ENCODE measurements around the gene UROS.

UROS gene

GRCh38 chr10:125788156-125789034 is 34.7 kb downstream of the UROS start:
- DNase-seq (ENCODE audit: low read depth): no peak

DNA sequence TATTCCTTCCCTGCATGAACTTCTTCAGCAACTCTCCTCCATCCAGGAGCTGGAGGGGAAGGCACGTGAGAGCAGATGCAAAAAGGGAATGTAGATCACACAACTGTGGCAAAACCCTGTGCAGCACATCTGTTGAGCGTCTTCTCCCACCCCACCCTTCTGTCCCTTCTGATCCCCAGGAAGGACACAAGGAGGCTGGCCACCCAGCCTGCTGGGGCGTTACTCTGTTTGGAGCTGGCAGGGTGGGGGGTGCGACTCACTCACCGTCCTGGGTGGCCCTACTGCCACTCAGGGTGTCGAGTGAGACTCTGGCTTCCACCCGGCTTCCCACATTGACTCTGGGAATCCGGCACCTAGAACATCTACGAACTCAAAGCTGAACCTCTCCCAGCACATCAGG is 37.3 kb downstream of the UROS start:
- no peak for DNase-seq (ENCODE audit: low read depth)

DNA sequence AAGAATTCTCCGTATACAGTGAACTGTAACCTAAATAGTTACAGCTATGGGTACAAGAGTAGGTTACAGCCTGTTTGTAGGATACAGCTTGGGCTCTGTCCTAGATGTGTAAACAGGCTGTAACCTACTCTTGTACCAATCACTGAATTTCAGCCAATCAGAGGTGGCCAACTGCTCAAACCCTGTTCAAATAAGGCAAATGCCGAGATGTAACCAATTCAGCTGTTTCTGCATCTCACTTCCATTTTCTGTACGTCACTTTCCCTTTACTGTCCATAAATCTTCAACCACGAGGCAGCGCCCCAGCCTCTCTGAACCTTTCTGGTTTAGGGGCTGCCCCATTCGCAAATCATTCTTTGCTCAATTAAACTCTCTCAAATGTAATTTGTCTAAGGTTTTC is 39.1 kb downstream of the UROS start:
- DNase-seq (ENCODE audit: low read depth): no peak

- DNase-seq (ENCODE audit: low read depth): no peak
Observed at GRCh38 chr10:125783408-125783807, 39.6 kb downstream of the UROS start.

DNA sequence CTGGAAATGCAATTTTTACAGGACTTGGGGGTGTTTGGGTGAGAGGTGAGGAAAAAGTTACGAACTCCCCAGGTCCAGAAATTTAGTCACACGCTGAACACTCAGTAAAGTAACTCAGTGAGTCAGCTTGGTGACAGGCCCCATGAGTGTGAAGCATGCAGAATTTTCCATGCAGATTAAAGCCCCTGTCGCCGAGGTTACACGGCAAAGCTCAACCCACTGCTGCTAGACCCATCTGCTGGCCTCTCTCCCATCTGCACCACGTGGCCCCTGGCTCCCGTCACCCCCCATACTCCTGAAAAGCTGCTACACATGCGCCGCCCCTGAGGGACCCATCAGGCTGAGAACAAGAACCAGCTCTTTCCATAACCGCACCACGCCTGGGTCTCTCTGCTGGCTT is 40.4 kb downstream of the UROS start:
- no peak for DNase-seq (ENCODE audit: low read depth)

DNA sequence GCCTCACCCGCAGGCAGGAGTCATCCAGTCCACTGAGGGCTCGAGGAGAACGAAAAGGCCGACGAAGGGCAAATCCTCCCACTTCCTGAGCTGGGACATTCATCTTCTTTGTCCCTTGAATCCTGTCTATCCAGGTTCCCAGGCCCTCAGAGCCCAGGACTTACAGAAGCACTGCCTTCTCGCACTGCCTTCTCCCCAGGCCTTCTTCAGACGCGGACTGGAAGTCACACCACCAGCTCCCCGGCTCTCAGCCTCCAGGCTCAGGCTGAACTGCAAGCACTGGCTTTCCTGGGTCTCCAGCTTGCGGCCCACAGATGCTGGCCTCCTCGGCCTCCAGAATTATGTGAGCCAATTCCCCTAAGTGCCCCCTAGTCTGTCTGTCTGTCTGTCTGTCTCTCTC is 41.0 kb downstream of the UROS start:
- no peak for DNase-seq (ENCODE audit: low read depth)

- DNase-seq (ENCODE audit: low read depth): no peak
Observed at GRCh38 chr10:125781374-125781773, 41.7 kb downstream of the UROS start.

DNA sequence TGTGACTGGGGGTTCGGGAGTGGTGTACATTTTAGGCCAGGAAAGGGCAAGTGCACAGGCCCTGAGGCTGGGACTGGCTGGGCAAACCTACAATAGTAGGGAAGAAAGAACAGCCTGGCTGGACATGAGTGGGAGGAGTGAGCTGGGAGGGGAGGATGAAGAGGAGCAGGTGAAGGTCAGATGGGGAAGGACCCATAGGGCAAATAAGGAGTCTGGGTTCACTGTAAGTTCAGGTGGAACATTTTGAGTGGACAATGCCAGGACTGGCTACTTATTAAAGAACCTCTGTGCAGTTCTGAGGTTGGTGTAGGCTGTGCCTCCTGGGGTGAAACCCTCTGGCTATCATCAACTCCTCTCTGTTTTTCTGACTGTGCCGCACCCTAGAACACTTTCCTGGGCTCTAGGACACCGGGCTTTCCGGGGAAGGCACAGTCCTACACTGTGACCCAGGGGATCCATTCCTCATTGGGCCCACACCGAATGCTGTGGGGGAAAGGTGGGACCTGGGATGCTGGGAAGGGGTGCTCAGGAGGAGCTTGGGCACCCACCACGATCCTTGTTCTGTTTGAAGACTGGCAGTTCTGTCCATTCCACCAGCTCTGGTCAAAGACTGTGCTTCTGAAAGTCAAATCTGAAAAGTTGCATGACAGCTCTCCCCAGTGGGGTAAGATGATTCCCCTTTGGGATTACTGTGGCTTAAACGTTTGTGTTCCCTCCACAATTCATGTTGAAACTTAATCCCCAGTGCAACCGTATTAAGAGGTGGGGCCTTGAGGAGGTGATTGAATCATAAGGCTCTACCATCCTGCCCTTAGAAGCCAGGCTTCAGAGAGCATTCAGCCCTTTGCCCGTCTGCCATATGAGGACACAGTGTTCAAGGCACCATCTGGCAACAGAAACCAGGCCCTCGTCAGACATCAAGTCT is 43.4 kb downstream of the UROS start:
- no peak for DNase-seq (ENCODE audit: low read depth)

GRCh38 chr10:125778556-125778955 is 44.5 kb downstream of the UROS start:
- DNase-seq (ENCODE audit: low read depth): no peak

- no peak for DNase-seq (ENCODE audit: low read depth)
Observed at GRCh38 chr10:125777806-125778205, 45.3 kb downstream of the UROS start.

- no peak for DNase-seq (ENCODE audit: low read depth)
Observed at GRCh38 chr10:125775491-125776106, 47.5 kb downstream of the UROS start, which contains the start of gene MMP21. Gene MMP21 (minus strand): TSS chr10:125775821. CDS start chr10:125775821, 0 bp downstream.

- no peak for DNase-seq (ENCODE audit: low read depth)
Observed at GRCh38 chr10:125774581-125775191, 48.4 kb downstream of the UROS start.

- DNase-seq (ENCODE audit: low read depth): no peak
Observed at GRCh38 chr10:125773687-125774543, 49.1 kb downstream of the UROS start.

DNA sequence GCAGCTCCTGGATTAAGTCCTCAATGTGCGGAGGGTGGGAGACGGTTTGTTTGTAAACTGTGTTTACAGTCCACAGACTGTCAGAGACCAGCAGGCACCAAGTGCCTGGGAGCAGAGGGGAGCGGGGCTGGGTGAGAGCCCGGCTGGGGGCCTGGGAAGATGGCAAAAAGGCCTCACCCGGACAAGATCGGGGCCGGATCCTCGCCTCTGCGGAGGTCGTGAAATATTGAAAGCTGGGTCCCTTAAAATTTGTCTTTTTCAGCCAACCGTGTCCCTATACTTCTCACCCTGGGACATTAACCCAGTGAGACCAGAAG is 50.2 kb downstream of the UROS start:
- no peak for DNase-seq (ENCODE audit: low read depth)

DNA sequence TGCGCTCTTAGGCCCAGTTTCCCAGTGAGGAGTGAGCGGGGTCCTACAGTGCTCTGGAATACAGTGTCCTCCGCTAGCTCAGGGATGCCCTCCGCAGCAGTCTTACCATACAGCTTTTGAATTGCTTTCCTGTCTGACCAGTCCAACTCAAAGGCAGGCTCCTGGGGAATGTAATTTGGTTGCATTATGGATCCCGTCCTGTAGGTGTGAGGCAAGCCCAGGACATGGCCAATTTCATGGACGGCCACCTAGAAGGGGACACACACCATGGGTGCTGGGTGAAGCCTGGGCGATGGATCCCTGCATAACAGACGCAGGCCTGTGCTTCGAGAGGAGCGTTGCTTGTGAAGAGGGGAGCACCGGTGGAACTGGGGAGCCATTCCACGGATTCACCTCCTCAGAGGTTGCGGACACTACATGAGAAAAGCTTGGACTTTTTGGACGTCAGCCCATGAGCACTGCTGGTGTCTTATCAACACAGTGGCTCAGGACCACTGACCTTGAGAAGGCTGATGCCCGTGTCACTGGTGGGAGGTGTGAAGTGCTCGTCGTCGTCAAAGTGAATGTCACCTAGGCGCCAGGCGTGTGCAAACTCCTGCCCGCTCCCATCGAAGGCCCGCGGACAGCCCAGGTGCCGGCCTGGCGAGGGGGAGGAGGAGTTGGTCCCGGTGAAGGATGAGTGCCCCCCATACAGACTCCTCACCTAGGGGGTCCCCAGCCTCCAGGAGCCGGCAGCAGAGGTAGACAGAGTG is 50.8 kb downstream of the UROS start:
- no peak for DNase-seq (ENCODE audit: low read depth)

- DNase-seq (ENCODE audit: low read depth): no peak
Observed at GRCh38 chr10:125770844-125771243, 52.2 kb downstream of the UROS start.

DNA sequence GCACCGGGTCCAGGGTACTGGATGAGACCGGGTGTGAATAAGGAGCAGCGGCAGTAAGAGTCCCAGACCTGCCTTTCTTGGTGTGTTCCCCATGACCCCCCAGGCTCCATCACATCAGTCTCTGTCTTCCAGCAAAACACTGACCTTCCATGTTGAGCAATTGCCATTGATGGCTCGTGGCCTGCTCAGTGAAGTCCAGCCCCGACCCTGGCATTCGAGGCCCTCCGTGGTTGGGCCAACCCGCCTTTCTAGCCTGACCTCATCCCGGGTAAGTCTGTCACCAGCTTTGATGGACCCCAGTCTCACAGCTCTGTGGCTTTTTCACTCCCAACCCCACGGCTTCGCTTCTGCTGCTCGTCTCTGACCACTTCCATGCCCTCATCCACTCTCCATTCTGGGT is 53.9 kb downstream of the UROS start:
- no peak for DNase-seq (ENCODE audit: low read depth)

DNA sequence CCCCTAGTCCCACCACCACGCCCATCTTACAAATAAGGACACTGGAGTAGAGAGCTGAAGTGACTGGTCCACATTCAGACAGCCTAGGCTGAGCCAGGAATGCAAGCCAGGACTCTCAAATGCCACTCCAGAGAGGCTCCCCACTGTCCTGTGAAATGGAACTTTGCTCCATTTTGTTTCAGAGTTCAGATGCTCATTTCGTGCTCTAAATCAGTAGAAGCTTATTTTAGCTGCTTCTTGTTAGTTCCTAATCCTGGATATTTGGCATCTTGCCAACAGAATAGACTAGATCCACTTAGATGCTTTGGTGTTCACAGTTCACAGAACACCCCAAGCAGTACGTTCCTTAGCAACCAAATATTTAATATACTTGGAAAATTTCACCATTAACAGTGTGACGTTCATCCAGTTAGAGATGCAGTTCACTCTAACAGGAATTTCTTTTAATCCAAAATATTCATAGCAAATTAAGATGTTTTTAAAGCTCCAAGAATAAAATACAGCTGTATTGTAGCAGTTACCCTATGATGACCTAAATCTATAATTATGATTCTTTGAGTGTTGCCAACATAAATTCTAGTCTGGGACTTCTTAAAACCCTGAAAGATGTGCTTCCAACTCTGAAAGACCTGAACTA is 54.7 kb downstream of the UROS start:
- DNase-seq (ENCODE audit: low read depth): no peak

DNA sequence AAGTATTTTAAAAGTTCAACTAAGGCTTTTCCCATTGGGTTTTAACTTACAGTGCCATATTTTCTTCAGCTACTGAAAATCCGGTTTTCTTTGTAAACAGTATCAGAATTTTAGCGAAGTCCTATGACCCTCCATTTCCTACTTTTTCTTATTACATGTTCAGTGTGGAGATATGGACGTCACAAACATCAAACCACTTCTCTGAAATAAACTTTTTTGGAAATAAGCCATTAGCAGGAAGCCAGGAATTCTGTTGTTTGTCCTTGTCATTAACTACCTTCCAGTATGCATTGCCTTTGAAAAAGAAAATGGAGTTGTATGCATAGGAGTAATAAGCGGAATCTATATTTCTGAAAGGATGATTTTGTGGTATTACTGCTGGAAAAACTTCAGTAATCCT is 56.5 kb downstream of the UROS start:
- no peak for DNase-seq (ENCODE audit: low read depth)

GRCh38 chr10:125765835-125766234 is 57.2 kb downstream of the UROS start:
- DNase-seq (ENCODE audit: low read depth): no peak

Data from activated T-cell treated with anti-CD3 and anti-CD28 coated beads for 24 hours (primary cell).